GM18511 (cell line): ENCODE results near the gene GNB2.
"Not testable (repeated sequence)": the region's sequence is repeated elsewhere in the genome, so short reads cannot be mapped to it uniquely, and the experiment has no call there.

Source experiments
- ATAC-seq: cut with Tn5 transposase; IDR thresholded peaks from one replicate; pipeline ENCODE4 v1.9.1; 2021; ENCODE audit warnings: mild to moderate bottlenecking, moderate library complexity; ENCODE audit not compliant: unreplicated experiment

Gene GNB2

DNA sequence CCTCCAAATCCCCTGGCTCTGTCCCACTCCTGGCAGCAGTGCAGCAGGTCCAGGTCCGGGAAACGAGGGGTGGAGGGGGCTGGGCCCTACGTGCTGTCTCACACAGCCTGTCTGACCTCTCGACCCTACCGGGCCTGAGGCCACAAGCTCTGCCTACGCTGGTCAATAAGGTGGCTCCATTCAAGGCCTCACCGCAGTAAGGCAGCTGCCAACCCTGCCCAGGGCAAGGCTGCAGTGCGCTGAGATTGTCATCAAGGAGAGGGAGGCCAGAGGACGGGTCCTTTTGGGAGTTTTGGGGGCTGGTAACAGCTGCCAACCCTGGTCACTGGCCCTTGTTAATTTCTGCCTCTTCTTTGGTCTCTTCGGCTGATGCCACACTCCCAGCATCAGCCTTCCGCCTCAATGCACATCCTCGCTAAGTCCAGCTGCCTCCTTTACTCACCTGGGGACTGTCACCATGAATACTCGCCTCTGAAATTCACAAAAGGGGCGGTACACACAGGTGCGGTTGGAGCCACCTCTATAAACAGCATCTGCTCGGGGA lies 50.3 kb downstream of the GNB2 start:
- no peak for ATAC-seq

DNA sequence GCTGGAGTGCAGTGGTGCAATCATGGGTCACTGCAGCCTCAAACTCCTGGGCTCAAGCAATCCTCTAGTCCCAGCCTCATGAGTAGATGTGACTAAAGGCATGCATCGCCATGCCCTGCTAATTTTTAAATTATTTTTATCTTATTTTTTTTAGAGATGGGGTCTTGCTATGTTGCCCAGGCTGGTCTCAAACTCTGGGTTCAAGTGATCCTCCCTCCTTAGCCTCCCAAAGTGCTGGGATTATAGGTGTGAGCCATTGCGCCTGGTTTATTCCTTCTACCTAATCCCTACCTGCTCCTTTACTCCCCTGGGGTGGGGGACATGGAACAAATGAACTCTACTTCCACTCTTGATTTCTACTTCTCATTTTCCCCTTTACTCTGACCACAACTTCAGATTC lies 50.8 kb downstream of the GNB2 start:
- ATAC-seq = not testable (repeated sequence)

- no peak for ATAC-seq
Observed at GRCh38 chr7:100726996-100727761, 53.6 kb downstream of the GNB2 start.

DNA sequence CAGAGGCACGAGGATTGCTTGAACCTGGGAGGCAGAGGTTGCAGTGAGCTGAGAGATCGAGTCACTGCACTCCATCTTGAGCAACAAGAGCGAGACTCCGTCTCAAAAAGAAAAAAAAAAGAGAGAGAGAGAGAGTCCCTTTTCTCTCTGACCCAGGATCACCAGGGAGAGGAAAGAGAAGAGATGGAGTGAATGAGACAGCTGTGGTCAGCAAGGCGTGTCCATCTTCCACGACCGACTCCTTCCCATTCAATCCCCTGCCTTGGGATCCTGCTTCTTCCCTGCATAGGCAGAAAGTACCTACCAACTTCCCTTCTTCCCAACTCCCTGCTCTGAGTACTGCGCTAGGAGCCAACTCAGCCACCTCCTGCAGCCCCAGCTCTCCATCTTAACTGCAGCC lies 54.7 kb downstream of the GNB2 start:
- ATAC-seq = no peak
